ENCODE measurements around the gene CDH2. TPM values are rescaled to one million over a fixed set of nuclear protein-coding genes. Genes with fewer than 3 reads are reported as not detected.

Gene CDH2
- total RNA-seq, 2 donors from 2014 or later: 0.41 to 125 TPM

- TF ChIP-seq POLR2AphosphoS5 (IDR thresholded peaks at IDR 0.05) (no peak), CTCF (IDR thresholded peaks at IDR 0.05) (no peak), POLR2A (IDR thresholded peaks at IDR 0.05) (no peak)
- DNase-seq (ENCODE audit: low spot score): no peak
- Histone ChIP-seq H3K27me3 (replicated peaks; ENCODE audit: insufficient read depth) (no peaks in the 10 kb centered on the region), H3K4me3 (no peak overlapping the region), H3K27ac (no peak overlapping the region), H3K36me3 (no peaks in the 10 kb centered on the region), H3K9me3 (no peaks in the 10 kb centered on the region), H3K4me1 (replicated peaks) (no peaks in the 10 kb centered on the region)
- intact Hi-C loops (cut with DNase I): no loop called here
These were observed 126.4 kb downstream of the CDH2 start for GRCh38 chr18:28050545-28050944.

- no peak overlapping the region for H3K4me3 ChIP-seq
- no peaks in the 10 kb centered on the region for H3K36me3 ChIP-seq
- no peak for DNase-seq (ENCODE audit: low spot score)
- WGBS: 71% methylated on average over 2 of the region's 2 CpGs
- TF ChIP-seq POLR2AphosphoS5 (IDR thresholded peaks at IDR 0.05) (no peak), POLR2A (IDR thresholded peaks at IDR 0.05) (no peak), CTCF (IDR thresholded peaks at IDR 0.05) (no peak)
- no peaks in the 10 kb centered on the region for H3K9me3 ChIP-seq
- no peaks in the 10 kb centered on the region for H3K27me3 ChIP-seq (replicated peaks; ENCODE audit: insufficient read depth)
- H3K4me1 ChIP-seq (replicated peaks): no peaks in the 10 kb centered on the region
- H3K27ac ChIP-seq: no peak overlapping the region
- intact Hi-C loops (cut with DNase I): no loop called here
These were observed 128.3 kb downstream of the CDH2 start for GRCh38 chr18:28048612-28049011.

DNA sequence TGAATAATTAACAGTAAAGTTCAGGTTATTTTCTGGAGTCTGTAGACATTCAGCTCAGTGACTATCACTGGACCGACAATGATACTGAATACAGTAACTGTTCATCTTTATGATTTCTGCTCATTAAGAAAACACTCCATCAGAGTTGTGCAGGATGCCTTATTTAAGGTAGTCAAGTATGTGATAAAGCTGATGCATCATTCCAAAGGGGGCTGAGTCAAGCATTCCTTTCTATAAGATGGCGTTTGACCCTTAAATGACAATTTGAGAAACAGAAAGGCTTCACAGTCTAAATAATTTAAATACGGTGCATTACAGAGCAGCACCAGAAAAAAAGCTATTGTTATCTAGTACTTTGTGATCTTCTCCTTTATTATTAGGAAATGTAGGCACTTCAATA lies 131.1 kb downstream of the CDH2 start:
- intact Hi-C loops (cut with DNase I): no loop called here
- no peak for DNase-seq (ENCODE audit: low spot score)
- H3K27me3 ChIP-seq (replicated peaks; ENCODE audit: insufficient read depth): no peaks in the 10 kb centered on the region

DNA sequence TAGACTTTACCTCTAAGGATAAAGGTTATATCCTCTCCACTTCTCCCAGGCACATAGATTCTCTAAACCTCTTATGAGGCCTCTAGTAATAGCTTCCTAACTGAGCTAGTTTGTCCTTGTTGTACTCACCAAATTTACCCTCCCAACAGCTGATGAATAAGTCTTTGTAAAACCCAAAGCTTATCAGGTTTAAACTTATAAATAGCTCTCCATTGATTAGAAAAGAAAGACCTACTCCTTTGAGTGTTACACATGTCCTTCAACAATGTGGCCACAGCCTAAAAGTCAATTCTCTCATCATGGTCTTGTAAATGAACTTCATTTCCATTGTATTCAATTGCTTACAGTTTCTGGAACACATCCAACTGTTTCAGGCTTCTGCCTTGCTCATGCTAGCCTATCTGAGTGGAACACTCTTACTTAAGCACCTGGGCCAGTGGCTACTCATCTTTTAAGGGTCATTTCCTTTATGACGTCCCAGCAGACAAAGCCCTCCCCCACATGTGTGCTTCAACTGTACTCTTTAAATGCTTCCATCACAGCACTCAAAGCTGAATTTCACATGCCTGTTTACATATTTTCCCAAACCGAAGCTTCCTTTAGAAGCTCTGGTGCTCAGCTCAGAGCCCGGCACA lies 131.6 kb downstream of the CDH2 start:
- Histone ChIP-seq H3K9me3 (no peaks in the 10 kb centered on the region), H3K4me3 (no peak overlapping the region), H3K27me3 (replicated peaks; ENCODE audit: insufficient read depth) (no peaks in the 10 kb centered on the region), H3K36me3 (no peaks in the 10 kb centered on the region), H3K4me1 (replicated peaks) (no peaks in the 10 kb centered on the region), H3K27ac (no peak overlapping the region)
- 66% methylated on average over 3 of the region's 3 CpGs for WGBS
- no peak for TF ChIP-seq POLR2AphosphoS5 (IDR thresholded peaks at IDR 0.05)
- TF ChIP-seq POLR2A (IDR thresholded peaks at IDR 0.05): no peak
- no peak for TF ChIP-seq CTCF (IDR thresholded peaks at IDR 0.05)
- intact Hi-C loops (cut with DNase I): no loop called here
- no peak for DNase-seq (ENCODE audit: low spot score)

More for the DNA sequence above, 131.1 kb downstream of the CDH2 start:
- Histone ChIP-seq H3K4me1 (replicated peaks) (no peaks in the 10 kb centered on the region), H3K36me3 (no peaks in the 10 kb centered on the region), H3K27ac (no peak overlapping the region), H3K4me3 (no peak overlapping the region), H3K9me3 (no peaks in the 10 kb centered on the region)
- TF ChIP-seq POLR2A (IDR thresholded peaks at IDR 0.05): no peak
- TF ChIP-seq POLR2AphosphoS5 (IDR thresholded peaks at IDR 0.05): no peak
- TF ChIP-seq CTCF (IDR thresholded peaks at IDR 0.05): no peak
- WGBS: 91% methylated on average over 3 of the region's 3 CpGs

DNA sequence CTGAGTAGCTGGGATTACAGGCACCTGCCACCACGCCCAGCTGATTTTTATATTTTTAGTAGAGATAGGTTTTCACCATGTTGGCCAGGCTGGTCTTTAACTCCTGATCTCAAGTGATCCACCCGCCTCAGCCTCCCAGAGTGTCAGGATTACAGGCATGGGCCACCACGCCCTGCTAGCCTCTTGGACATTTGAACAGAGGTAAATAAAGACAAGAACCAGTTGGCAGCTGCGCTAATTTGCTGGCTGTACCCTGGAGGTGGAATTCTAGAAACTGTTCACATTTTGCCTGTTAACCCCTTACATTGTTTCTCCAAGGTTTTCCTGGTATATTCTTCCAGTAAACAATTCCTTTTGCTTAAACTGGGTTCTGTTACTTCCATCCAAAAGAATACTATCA lies 132.9 kb downstream of the CDH2 start:
- 92% methylated on average over 4 of the region's 4 CpGs for WGBS
- no peaks in the 10 kb centered on the region for H3K4me1 ChIP-seq (replicated peaks)
- DNase-seq (ENCODE audit: low spot score): no peak
- no peaks in the 10 kb centered on the region for H3K27me3 ChIP-seq (replicated peaks; ENCODE audit: insufficient read depth)
- no peak overlapping the region for H3K27ac ChIP-seq
- H3K4me3 ChIP-seq: no peak overlapping the region
- H3K9me3 ChIP-seq: no peaks in the 10 kb centered on the region
- intact Hi-C loops (cut with DNase I): no loop called here
- no peak for TF ChIP-seq POLR2AphosphoS5 (IDR thresholded peaks at IDR 0.05)
- TF ChIP-seq POLR2A (IDR thresholded peaks at IDR 0.05): no peak
- H3K36me3 ChIP-seq: no peaks in the 10 kb centered on the region

Measured in prostate gland (tissue), 2 donors.